B cell (primary cell): ENCODE results near the gene PARVA. TPM values are rescaled to one million over a fixed set of nuclear protein-coding genes. Genes with fewer than 3 reads are reported as not detected.

ENCODE experiments used
- ATAC-seq: fragments of 200-7000 bp; cut with Tn5 transposase; one replicate; pipeline ENCODE4 v1.10.0; 2021; ENCODE audit warnings: low read depth, mild to moderate bottlenecking, moderate number of reproducible peaks, moderate library complexity
- CTCF ChIA-PET: fragments of 350-600 bp; sonication (Branson Sonifier 250); formaldehyde crosslinking; loops from one replicate; lab custom pipeline; 2021; ENCODE audit warnings: antibody characterized with exemption, inconsistent platforms; lab: Charles Lee
- POLR2A ChIA-PET: fragments of 350-600 bp; sonication (Branson Sonifier 250); formaldehyde crosslinking; loops from one replicate; lab custom pipeline; 2021; ENCODE audit warnings: antibody characterized with exemption; lab: Charles Lee
- DNase-seq: peaks from one replicate; pipeline ENCODE4 v3.0.0; 2013
- H2AFZ ChIP-seq: 2 replicates; pipeline ENCODE4 v1.6.1; 2012; ENCODE audit warnings: mild to moderate bottlenecking, low read depth, low read length; ENCODE audit not compliant: insufficient read depth, poor library complexity, severe bottlenecking
- H3K27ac ChIP-seq, 2 donors: 1 replicate in 1 of 2; 2 replicates in 1 of 2; pipeline ENCODE4 v1.5.1; 2012 to 2013; ENCODE audit warnings: low read length in 2 of 2, mild to moderate bottlenecking in 2 of 2, moderate library complexity in 1 of 2
- H3K27me3 ChIP-seq, 4 experiments: fragments of 200-600 bp in 1 of 4; sonication (generic) in 1 of 4; replicated peaks in 1 of 4; 1 replicate in 2 of 4; 2 replicates in 2 of 4; pipeline versions ENCODE4 v1.6.1 to v1.7.0; 2013 to 2016; ENCODE audit warnings: low read length in 3 of 4, mild to moderate bottlenecking in 2 of 4, mixed read lengths in 1 of 4, moderate library complexity in 1 of 4; ENCODE audit not compliant: insufficient read depth in 4 of 4, control insufficient read depth in 3 of 4; ENCODE audit errors: control extremely low read depth in 1 of 4
- H3K36me3 ChIP-seq, 2 experiments: replicated peaks in 1 of 2; 1 replicate in 1 of 2; 2 replicates in 1 of 2; pipeline versions ENCODE4 v1.6.1 to v1.7.1; 2013; ENCODE audit warnings: low read length in 1 of 2; ENCODE audit not compliant: insufficient read depth in 2 of 2, control insufficient read depth in 1 of 2; ENCODE audit errors: control extremely low read depth in 1 of 2, extremely low read depth in 1 of 2
- H3K4me1 ChIP-seq, 2 donors: fragments of 200-600 bp in 1 of 2; sonication (generic) in 1 of 2; 1 replicate in 1 of 2; 2 replicates in 1 of 2; pipeline versions ENCODE4 v1.5.1 to v1.6.1; 2013 to 2017; ENCODE audit warnings: low read length in 2 of 2; ENCODE audit not compliant: control insufficient read depth in 2 of 2, insufficient read depth in 2 of 2
- H3K4me2 ChIP-seq: replicated peaks from 2 replicates; pipeline ENCODE3; 2012; ENCODE audit warnings: mild to moderate bottlenecking, low read depth, low read length; ENCODE audit not compliant: poor library complexity, severe bottlenecking
- H3K4me3 ChIP-seq, 5 experiments: fragments of 200-600 bp in 1 of 5; sonication (generic) in 1 of 5; 1 replicate in 3 of 5; 2 replicates in 2 of 5; pipeline versions ENCODE4 v1.5.1 to v1.7.0; 2011 to 2016; ENCODE audit warnings: low read length in 4 of 5, mild to moderate bottlenecking in 4 of 5, low read depth in 2 of 5, control low read depth in 1 of 5, moderate library complexity in 1 of 5; ENCODE audit not compliant: insufficient read depth in 1 of 5; ENCODE audit errors: control extremely low read depth in 1 of 5, extremely low read depth in 1 of 5
- H3K79me2 ChIP-seq: fragments of 200-600 bp; sonication (generic); one replicate; pipeline ENCODE4 v1.6.0; 2016; ENCODE audit warnings: low read length; ENCODE audit not compliant: control insufficient read depth, insufficient read depth
- H3K9ac ChIP-seq: fragments of 200-600 bp; sonication (generic); 2 replicates; pipeline ENCODE4 v1.6.1; 2017; ENCODE audit warnings: mild to moderate bottlenecking, low read length, moderate library complexity
- H3K9me3 ChIP-seq, 3 donors: one replicate each; pipeline versions ENCODE4 v1.6.1 to v1.7.1; 2013; ENCODE audit warnings: low read length in 2 of 3; ENCODE audit not compliant: control insufficient read depth in 2 of 3, insufficient read depth in 1 of 3; ENCODE audit errors: control extremely low read depth in 1 of 3
- H4K20me1 ChIP-seq: 2 replicates; pipeline ENCODE4 v1.6.0; 2012; ENCODE audit warnings: mild to moderate bottlenecking, low read length; ENCODE audit not compliant: insufficient read depth, control insufficient read depth, poor library complexity, severe bottlenecking
- H3K27ac Mint-ChIP-seq: one replicate; pipeline ENCODE4 v1.8.0; 2021; ENCODE audit warnings: mixed read lengths
- H3K27me3 Mint-ChIP-seq: one replicate; pipeline ENCODE4 v1.8.0; 2021; ENCODE audit warnings: mixed read lengths
- H3K4me1 Mint-ChIP-seq: one replicate; pipeline ENCODE4 v1.8.0; 2021; ENCODE audit warnings: mixed read lengths
- H3K4me3 Mint-ChIP-seq: one replicate; pipeline ENCODE4 v1.8.0; 2021; ENCODE audit warnings: mixed read lengths
- H3K9me3 Mint-ChIP-seq: one replicate; pipeline ENCODE4 v1.8.0; 2022; ENCODE audit warnings: mixed read lengths; ENCODE audit not compliant: insufficient read depth
- EZH2 ChIP-seq: IDR thresholded peaks from 2 replicates; pipeline ENCODE4 v1.6.1; 2012; ENCODE audit warnings: borderline replicate concordance, low read depth, mild to moderate bottlenecking, moderate library complexity, low read length; ENCODE audit not compliant: insufficient read depth, poor library complexity, severe bottlenecking
- WGBS: methylation state at CpG from one replicate; pipeline ENCODE4 v1.1.5; 2013; ENCODE audit warnings: missing lambda C conversion rate; ENCODE audit not compliant: insufficient coverage; 5-methylcytosine and 5-hydroxymethylcytosine counted together
- intact Hi-C: fragments of 100-400 bp; cut with micrococcal nuclease; formaldehyde crosslinking; loops from one replicate; pipeline ENCODE4 v1.10.0; 2022
- polyA plus RNA-seq: library from polyadenylated mRNA; depleted of rRNA; stranded (reverse); fragments of >200 nt; gene quantifications from 2 replicates; pipeline ENCODE4 v1.2.3, GENCODE V29; 2012
- total RNA-seq, 2 donors: library from RNA; stranded (reverse); fragments of 120-200 nt in 1 of 2; gene quantifications; 1 replicate in 1 of 2; 2 replicates in 1 of 2; pipeline versions ENCODE4 v1.2.3 to v1.2.4, GENCODE V29; 2013 to 2022
- TF ChIP-seq, protein P1 (sequence below): fragments of 200-600 bp; IDR thresholded peaks from one replicate; pipeline ENCODE4 v1.8.0; 2022; ENCODE audit warnings: antibody characterized with exemption, mild to moderate bottlenecking

Gene PARVA
- total and polyA plus RNA-seq, 2 donors (not counting 1 experiment from before 2014, with no cell fraction given) = not detected

- Histone ChIP-seq H3K79me2 (no peaks in the 10 kb centered on the region), H3K9me3 (no peaks in the 10 kb centered on the region), H3K9ac (no peak overlapping the region), H3K4me3 (no peak overlapping the region), H2AFZ (no peak overlapping the region), H3K4me2 (no peak overlapping the region), H4K20me1 (no peaks in the 10 kb centered on the region), H3K4me1 (no peaks in the 10 kb centered on the region), H3K36me3 (no peaks in the 10 kb centered on the region), H3K27me3 (no peaks in the 10 kb centered on the region), H3K27ac (no peak overlapping the region)
- Mint-ChIP-seq H3K4me1 (no peaks in the 10 kb centered on the region), H3K27me3 (no peaks in the 10 kb centered on the region), H3K27ac (no peak overlapping the region), H3K9me3 (no peaks in the 10 kb centered on the region), H3K4me3 (no peak overlapping the region)
- CTCF ChIA-PET = no interaction called here
- DNase-seq (no peak), ATAC-seq (no peak)
- TF ChIP-seq EZH2 = no peak
- TF ChIP-seq, protein P1, sequence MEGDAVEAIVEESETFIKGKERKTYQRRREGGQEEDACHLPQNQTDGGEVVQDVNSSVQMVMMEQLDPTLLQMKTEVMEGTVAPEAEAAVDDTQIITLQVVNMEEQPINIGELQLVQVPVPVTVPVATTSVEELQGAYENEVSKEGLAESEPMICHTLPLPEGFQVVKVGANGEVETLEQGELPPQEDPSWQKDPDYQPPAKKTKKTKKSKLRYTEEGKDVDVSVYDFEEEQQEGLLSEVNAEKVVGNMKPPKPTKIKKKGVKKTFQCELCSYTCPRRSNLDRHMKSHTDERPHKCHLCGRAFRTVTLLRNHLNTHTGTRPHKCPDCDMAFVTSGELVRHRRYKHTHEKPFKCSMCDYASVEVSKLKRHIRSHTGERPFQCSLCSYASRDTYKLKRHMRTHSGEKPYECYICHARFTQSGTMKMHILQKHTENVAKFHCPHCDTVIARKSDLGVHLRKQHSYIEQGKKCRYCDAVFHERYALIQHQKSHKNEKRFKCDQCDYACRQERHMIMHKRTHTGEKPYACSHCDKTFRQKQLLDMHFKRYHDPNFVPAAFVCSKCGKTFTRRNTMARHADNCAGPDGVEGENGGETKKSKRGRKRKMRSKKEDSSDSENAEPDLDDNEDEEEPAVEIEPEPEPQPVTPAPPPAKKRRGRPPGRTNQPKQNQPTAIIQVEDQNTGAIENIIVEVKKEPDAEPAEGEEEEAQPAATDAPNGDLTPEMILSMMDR = no peak
- POLR2A ChIA-PET = no interaction called here
- intact Hi-C loops = no loop called here
- 87% methylated on average over 9 of the region's 9 CpGs for WGBS
Measured at GRCh38 chr11:12448131-12448939, 71.0 kb downstream of the PARVA start.

DNA sequence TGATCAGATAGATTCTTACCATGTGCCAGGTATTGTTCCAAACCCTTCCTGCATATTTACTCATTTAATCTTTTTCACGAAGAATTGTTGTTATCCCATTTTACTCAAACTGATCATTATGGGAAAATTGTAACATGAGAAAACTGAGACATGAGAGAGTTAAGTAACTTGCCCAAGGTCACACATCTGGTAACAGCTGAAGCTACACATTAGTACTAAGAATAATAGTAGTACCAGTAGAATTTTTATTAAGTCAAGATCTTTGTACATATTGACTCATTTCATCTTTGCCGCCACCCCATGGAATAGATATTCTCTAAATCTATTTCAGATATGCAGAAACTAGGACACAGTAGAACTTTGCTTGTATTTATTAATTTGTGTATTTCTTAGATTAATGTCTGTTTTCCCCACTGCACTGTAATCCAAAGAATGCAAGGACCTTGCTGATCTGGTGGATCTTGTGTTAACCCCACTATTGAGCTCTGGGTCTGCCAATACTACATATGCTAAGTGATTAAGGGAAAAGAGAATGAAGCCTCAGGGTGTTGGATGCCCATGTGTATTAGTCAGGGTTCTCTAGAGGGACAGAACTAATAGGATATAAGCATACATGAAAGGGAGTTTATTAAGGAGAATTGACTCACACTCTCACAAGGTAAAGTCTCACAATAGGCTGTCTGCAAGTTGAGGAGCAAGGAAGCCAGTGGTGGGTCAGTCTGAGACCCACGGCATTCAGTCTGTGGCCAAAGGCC is 72.8 kb downstream of the PARVA start:
- Histone ChIP-seq H3K27me3 (no peaks in the 10 kb centered on the region), H3K9ac (no peak overlapping the region), H3K36me3 (no peaks in the 10 kb centered on the region), H3K4me2 (no peak overlapping the region), H3K79me2 (no peaks in the 10 kb centered on the region), H3K4me3 (no peak overlapping the region), H3K9me3 (no peaks in the 10 kb centered on the region), H4K20me1 (no peaks in the 10 kb centered on the region), H3K27ac (no peak overlapping the region), H2AFZ (no peak overlapping the region), H3K4me1 (no peaks in the 10 kb centered on the region)
- WGBS = 91% methylated on average over 1 of the region's 3 CpGs
- TF ChIP-seq EZH2 = no peak
- TF ChIP-seq, protein P1 = no peak
- DNase-seq (no peak), ATAC-seq (no peak)
- intact Hi-C loops = no loop called here
- Mint-ChIP-seq H3K4me3 (no peak overlapping the region), H3K9me3 (no peaks in the 10 kb centered on the region), H3K27ac (no peak overlapping the region), H3K27me3 (no peaks in the 10 kb centered on the region), H3K4me1 (no peaks in the 10 kb centered on the region)
- CTCF ChIA-PET = no interaction called here
- POLR2A ChIA-PET = no interaction called here
